ENCODE measurements around the gene HPX.

Gene HPX, protein sequence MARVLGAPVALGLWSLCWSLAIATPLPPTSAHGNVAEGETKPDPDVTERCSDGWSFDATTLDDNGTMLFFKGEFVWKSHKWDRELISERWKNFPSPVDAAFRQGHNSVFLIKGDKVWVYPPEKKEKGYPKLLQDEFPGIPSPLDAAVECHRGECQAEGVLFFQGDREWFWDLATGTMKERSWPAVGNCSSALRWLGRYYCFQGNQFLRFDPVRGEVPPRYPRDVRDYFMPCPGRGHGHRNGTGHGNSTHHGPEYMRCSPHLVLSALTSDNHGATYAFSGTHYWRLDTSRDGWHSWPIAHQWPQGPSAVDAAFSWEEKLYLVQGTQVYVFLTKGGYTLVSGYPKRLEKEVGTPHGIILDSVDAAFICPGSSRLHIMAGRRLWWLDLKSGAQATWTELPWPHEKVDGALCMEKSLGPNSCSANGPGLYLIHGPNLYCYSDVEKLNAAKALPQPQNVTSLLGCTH

GRCh38 chr11:6440906-6441358 is at the start of gene HPX:
HPX (minus strand) TSS chr11:6440987; CDS start chr11:6440963, 24 bp downstream.
- no peak for DNase-seq

DNA sequence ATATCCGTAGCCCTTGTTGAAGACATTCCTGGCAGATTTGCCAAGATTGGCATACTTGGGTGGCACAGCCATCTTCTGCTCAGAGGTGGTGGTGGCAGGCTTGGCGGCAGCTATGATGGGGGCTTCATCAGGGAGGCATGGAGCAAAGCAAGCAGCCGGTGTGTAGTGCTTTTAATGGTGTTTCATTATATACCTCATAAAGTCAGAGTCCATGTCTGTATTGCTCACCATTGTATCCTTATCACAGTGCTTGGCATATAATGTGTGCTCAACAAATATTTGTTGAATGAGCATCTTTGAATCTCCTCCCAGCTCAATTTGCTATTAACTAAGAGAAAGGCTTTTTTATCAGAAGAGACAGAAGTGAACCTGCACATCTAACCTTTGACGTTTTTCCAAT is 48.5 kb upstream of the HPX start:
- no peak for DNase-seq

- no peak for DNase-seq
Observed at GRCh38 chr11:6488821-6489220, 48.0 kb upstream of the HPX start.

GRCh38 chr11:6488342-6488741 is 47.6 kb upstream of the HPX start:
- no peak for DNase-seq

- DNase-seq = no peak
Observed at GRCh38 chr11:6486938-6487337, 46.2 kb upstream of the HPX start.

DNA sequence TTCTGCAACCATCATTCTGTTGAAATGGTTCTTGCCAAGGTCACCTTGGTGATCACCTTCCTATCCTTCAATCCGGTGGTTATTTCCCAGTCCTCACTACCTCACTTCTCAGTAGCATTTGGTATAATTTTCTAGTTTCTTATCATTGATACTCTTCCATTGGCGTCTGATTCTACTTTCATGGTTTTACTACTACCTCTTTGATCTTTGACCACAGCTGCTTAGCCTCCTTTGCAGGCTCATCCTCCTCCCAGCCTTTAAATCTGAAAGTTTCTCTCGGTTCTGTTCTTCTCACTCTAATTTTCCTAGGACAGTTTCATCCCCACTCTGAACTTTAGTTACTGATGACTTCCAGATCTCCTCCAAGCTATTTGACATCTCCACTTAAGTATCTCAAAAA is 45.5 kb upstream of the HPX start:
- DNase-seq = no peak

DNA sequence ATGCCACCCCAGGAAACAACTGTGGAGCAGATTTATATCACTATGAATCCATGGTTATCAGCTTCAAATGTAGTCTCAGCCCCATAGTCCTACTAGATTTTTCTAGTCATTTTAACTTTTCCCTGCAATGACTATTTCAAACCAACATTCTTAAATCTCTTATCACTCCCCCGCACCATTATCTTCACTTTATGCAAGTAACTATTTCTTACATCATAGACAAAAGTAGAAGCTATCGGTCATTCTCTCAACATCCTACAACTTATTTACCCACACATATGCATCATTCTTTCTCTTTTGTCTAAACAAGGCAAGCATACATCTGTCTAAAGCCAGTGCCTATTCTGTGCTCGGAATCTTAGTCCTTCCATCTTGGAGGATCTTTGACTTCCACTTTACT is 44.9 kb upstream of the HPX start:
- DNase-seq = no peak

GRCh38 chr11:6483015-6483414 is 42.2 kb upstream of the HPX start:
- DNase-seq = no peak

GRCh38 chr11:6482441-6482840 is 41.7 kb upstream of the HPX start:
- no peak for DNase-seq

GRCh38 chr11:6481924-6482275 is 41.1 kb upstream of the HPX start:
- DNase-seq = no peak

DNA sequence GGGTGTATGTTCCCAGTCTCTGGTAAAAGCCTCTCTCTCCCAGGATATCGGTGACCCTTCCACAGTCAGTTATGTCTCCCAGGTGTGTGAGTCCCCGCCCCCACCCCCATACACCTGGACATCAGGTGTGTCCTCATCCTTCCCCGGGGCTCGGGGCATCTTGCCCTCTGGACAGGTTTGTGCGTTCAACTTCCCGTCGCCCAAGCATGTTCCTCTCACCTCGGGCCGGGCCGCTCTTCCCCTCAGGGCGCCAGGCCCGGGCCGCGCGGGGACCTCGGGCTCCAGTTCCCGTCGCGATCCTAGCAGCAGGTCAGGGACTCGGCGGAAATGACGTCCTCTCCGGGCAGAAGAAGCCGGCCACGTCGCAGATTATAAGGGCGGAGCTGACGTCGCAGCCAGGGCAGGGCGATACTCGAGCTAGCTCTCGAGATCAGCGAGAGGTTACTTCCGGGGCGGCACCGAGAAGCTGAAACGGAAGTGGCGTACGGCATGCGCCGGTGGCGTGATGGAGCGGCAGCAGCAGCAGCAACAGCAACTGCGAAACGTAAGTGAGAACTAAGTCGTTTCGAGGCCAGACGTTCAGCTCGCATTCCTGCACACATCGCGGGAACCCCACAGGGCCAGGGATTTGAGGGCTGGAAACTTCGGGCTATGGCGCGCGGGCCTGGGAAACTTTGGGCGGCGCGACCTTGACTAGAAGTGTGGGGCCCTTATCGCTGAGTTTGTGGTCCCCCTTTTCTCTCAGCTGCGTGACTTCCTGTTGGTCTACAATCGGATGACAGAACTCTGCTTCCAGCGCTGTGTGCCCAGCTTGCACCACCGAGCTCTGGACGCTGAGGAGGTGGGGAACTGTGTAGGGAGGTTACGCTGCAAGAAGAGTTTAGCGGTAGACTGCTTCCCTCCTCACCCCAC is 40.5 kb upstream of the HPX start, which contains the start of the genes ARFIP2 and TIMM10B:
ARFIP2 (minus strand) TSS at position 320 of the 912 bp plus-strand sequence. CDS start 910 bp downstream, outside the sequence.
TIMM10B (plus strand) TSS at position 490 of the 912 bp plus-strand sequence; CDS start at position 506, 16 bp downstream.
- DNase-seq = peak; percentile 95

DNA sequence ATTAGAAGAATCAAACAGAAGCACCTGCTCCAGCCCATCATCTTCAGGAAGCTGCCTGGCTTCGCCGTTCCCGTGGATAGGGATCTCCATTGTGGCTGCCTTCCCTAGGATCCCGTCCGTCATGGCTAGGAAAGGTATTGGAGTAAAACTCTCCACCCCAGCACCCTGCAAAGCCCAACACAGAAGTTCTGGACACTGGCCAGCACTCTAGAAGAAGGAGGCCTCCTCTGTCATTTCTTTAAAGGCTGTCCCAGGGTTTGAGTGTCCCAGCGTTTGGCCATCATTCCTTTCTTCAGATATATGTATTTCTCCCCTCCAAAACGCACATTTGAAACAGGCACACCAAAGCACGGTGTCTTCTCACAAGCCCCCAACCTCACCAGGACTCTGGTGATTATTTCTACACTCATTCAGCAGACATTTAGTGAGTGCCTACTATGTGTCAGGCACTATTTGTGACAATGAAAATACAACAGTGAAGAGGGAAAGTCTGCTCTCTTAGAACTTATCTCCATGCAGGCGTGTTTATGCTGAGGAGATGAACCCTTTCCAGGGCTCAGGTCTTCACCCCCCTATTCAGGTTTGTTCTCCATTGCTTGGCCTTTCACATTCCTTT is 39.6 kb upstream of the HPX start:
- no peak for DNase-seq

DNA sequence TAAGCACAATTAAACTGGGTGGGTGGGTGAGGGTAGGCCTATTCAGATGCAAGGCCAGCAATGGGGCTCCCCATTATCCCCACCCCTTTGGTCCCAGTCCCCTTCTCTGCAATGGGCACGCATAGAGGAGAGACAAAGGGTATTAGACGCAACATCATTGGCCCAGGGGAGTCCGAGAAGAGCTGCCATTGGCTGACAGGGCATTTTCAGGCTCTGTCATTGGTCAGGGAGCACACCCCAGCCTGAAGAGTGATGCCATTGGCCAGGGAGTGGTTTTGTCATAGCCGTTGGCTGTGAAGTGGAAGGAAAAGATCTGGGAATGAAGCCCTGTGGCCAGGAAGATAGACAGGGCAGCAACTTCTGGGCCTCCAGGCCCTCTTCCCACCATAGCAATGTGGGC is 35.8 kb upstream of the HPX start:
- DNase-seq = no peak

DNA sequence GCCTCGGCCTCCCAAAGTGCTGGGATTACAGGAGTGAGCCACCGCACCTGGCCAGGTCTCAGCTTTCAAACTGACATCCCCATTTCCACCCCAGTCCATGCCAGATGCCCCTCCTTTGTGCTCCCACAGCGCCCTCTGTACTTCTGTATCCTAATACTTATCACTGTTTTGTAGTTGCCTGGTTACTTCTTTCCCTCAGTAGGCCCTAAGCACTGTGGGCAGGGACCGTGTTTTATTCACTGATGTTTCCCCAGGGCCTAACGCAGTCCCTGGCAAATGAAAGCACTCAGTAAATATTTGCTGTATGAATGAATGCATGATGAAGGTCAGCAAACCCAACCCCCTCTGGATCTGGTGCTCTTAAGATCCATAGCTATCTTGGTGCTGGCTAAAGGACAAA is 35.1 kb upstream of the HPX start:
- DNase-seq = no peak

GRCh38 chr11:6474806-6475500 is 34.2 kb upstream of the HPX start:
- no peak for DNase-seq

DNA sequence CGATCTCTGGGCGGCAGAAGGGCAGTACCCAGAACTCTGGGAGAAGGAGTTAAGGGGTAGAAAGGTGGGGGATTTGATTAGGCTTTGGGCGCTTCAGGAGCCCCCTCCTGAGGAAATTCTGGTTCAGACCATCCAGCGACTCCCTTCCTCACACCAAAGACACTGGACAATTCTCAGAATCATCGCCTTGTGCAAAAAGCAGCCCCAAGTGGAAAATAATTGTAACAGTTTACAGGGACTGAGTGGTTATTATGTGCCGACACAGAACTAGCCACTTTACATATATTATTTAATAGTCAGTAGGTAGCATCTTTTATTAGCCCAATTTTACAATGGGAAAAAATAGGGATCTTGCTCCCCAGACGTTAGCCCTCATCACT is 33.6 kb upstream of the HPX start:
- DNase-seq = no peak

DNA sequence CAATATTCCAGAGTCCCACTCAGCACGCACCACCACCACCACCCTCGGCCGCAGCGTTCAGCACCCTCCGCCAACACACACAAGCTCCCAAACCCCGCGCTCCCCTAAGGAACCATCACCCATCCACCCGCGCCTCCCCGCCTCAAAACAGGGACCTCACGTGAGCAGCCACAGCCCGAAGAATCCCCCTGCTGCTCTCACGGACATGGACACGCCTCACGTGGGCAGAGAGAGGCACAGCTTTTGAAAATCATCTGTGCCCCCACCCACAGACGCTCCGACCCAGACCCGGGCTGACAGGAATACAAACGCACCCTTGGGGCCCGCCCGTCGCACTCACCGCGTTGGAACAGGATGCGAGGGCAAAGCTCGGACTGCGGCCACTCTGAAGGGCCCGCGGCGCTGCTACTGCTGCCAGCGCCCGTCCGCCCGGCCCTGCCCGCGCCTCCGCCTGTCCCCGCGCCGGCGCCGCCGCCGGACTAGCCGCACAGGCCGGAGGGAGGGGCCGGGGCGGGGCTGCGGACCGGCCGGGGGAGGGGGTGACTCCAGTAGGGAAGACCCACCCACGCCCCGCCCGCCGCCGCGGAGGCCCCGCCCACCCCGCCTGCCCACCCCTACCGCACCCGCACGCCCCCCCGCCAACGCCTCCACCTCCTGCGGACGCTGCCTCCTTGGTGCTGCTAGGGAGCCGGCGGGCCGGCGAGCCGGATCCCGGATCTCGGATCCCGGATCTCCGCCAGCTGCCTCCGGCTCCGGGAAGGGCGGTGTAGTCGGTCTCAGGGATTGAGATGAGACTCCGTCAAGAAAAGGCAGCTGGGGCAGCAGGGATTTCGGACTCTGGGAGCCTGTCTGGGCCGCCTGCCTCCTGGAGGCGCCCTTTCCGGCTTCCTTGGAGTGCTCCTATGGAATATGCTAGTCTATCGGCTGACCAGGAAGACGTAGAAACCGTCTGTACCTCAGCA is 32.9 kb upstream of the HPX start, which contains the start of gene TRIM3:
TRIM3 (minus strand) TSS at position 491 of the 962 bp plus-strand sequence. CDS start 8,246 bp downstream, outside the sequence.
- DNase-seq = peak; percentile 57

GRCh38 chr11:6472934-6473333 is 32.1 kb upstream of the HPX start:
- no peak for DNase-seq

- no peak for DNase-seq
Observed at GRCh38 chr11:6469599-6469998, 28.8 kb upstream of the HPX start.

DNA sequence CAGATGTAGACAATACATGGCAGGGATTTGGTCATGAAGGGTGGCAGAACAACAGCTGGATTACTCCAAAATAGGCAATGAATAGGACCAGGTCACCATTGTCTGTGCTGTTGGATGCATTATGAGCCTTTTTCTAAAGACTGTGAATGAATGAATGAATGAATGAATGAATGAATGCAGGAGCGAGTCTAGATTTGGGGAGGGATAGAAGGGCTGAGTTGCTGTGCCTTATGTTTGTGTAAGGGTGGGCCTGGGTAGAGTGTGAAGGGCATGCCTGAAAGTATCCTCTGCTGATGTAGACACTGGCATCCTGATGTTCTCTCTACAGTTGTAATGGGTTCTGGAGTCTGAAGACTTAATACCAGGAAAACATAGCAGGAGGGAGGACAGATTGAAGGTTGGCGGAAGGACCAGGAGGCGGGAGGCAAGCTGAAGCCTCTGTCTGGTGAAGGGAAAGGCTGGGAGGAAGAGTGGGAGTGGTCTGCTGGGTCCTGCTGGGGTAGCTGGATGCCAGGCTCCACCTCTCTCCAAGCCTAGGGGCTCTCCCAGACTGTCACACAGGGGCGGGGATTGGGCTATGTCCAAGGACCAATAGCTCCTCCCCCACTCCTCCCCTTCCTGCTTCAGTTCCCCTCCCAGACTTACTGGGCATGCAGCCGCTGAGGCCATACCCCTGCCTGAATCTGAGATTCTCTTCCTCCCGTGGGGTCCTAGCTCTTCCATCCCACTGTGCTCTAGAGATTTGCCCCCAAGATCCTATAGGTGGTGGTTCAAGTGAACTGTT is 28.1 kb upstream of the HPX start:
- DNase-seq = peak; percentile 52

All from NCI-H1048 (cell line).